Measurements from ENCODE around the gene AP2B1. TPM values are rescaled to one million over a fixed set of nuclear protein-coding genes. Genes with fewer than 3 reads are reported as not detected.

Gene AP2B1
- total RNA-seq, 1 experiment from 2014 or later = 195 TPM

GRCh38 chr17:35765756-35766488 lies 178.8 kb downstream of the AP2B1 start:
- ATAC-seq (no peak), DNase-seq (ENCODE audit: low spot score) (no peak)
- Mint-ChIP-seq H3K36me3 (no peaks in the 10 kb centered on the region), H3K4me3 (no peak overlapping the region), H3K27me3 (ENCODE audit: low read depth) (peaks cover 6% of the 10 kb centered on the region), H3K4me1 (peaks cover 17% of the 10 kb centered on the region), H3K9me3 (0 out of 2 replicates have a peak, but pooled peaks cover 3% of the 10 kb centered on the region), H3K27ac (no peak overlapping the region)
- TF ChIP-seq ATF1 (CRISPR knock-in tag; IDR thresholded peaks at IDR 0.05) (no peak), SP1 (CRISPR knock-in tag; conservative IDR thresholded peaks at IDR 0.05) (no peak), ZNF423 (CRISPR knock-in tag; IDR thresholded peaks at IDR 0.05) (no peak), GTF2I (CRISPR knock-in tag; conservative IDR thresholded peaks at IDR 0.05) (no peak), ATF2 (CRISPR knock-in tag; IDR thresholded peaks at IDR 0.05; ENCODE audit: borderline replicate concordance, low read depth) (no peak), HMGXB4 (CRISPR knock-in tag; IDR thresholded peaks at IDR 0.05) (no peak), FOXP1 (CRISPR knock-in tag; IDR thresholded peaks at IDR 0.05; ENCODE audit: borderline replicate concordance) (no peak), NR1H2 (CRISPR knock-in tag; IDR thresholded peaks at IDR 0.05) (no peak), PRDM15 (CRISPR knock-in tag; IDR thresholded peaks at IDR 0.05) (no peak), IRF1 (CRISPR knock-in tag; IDR thresholded peaks at IDR 0.05) (no peak), ATF3 (CRISPR knock-in tag; conservative IDR thresholded peaks at IDR 0.05) (no peak), FOXJ3 (CRISPR knock-in tag; IDR thresholded peaks at IDR 0.05; ENCODE audit: borderline replicate concordance) (no peak), FOXK1 (CRISPR knock-in tag; IDR thresholded peaks at IDR 0.05) (no peak), TEAD1 (CRISPR knock-in tag; IDR thresholded peaks at IDR 0.05) (no peak), NFATC4 (CRISPR knock-in tag; IDR thresholded peaks at IDR 0.05) (no peak), ZNF281 (CRISPR knock-in tag; IDR thresholded peaks at IDR 0.05) (no peak)
- POLR2A ChIA-PET = no interaction called here
- CTCF ChIA-PET = interaction anchor here (1.6 to 5.8 kb wide), 9 partner anchors 8 to 210 kb away, joined by 5 to 161 read pairs (median 53); partner anchors contain the start of genes GAS2L2, MMP28 and TAF15
